Liver (tissue), 3 donors: ENCODE measurements around the gene ZBTB21.

Experiments used
- EGR1 ChIP-seq, 2 donors: IDR thresholded peaks; 2 replicates each; pipeline ENCODE4 v1.6.1; 2016 to 2018; ENCODE audit warnings: antibody characterized with exemption in 2 of 2, low read depth in 2 of 2
- GABPA ChIP-seq, 2 donors: IDR thresholded peaks in 1 of 2; conservative IDR thresholded peaks in 1 of 2; 2 replicates each; pipeline ENCODE4 v1.6.1; 2016; ENCODE audit warnings: antibody characterized with exemption in 2 of 2, mild to moderate bottlenecking in 1 of 2, moderate library complexity in 1 of 2
- RXRA ChIP-seq, 2 donors: IDR thresholded peaks; 2 replicates each; pipeline ENCODE4 v1.6.1; 2017 to 2018; ENCODE audit warnings: antibody characterized with exemption in 2 of 2, mild to moderate bottlenecking in 1 of 2
- YY1 ChIP-seq: IDR thresholded peaks from 2 replicates; pipeline ENCODE4 v1.6.1; 2016; ENCODE audit warnings: antibody characterized with exemption, mild to moderate bottlenecking
- TF ChIP-seq, protein P1 (sequence below): fragments of 150-350 bp; IDR thresholded peaks from 2 replicates; pipeline ENCODE4 v1.5.1; 2017; ENCODE audit warnings: improper control_type of control experiment, low read depth, low read length; ENCODE audit not compliant: missing input control
- TF ChIP-seq, protein P2 (sequence below): IDR thresholded peaks from 2 replicates; pipeline ENCODE4 v1.6.1; 2016; ENCODE audit warnings: antibody characterized with exemption
- donor health status: healthy.
- donor health status: healthy.

DNA sequence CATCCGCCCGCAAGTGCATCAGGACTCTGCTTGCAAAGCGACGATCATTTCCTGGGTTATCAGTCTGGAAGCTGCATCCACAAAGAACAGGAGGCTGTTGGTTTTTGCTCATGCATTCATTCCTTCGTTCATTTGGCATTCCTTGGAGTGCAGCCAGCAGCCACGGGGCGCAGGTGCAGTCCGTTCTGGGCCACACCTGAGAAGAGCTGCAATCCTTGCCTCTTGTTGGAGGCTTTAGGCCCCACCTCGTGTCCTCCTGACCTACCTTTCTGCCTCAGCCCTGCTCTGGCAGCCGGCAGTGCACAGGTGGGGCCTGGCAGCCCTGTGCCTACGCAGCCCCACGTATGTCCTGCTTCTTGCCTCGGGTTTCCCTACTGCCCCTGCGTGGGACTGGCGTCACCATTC, 36.7 kb downstream of the ZBTB21 start:
- TF ChIP-seq, protein P1, sequence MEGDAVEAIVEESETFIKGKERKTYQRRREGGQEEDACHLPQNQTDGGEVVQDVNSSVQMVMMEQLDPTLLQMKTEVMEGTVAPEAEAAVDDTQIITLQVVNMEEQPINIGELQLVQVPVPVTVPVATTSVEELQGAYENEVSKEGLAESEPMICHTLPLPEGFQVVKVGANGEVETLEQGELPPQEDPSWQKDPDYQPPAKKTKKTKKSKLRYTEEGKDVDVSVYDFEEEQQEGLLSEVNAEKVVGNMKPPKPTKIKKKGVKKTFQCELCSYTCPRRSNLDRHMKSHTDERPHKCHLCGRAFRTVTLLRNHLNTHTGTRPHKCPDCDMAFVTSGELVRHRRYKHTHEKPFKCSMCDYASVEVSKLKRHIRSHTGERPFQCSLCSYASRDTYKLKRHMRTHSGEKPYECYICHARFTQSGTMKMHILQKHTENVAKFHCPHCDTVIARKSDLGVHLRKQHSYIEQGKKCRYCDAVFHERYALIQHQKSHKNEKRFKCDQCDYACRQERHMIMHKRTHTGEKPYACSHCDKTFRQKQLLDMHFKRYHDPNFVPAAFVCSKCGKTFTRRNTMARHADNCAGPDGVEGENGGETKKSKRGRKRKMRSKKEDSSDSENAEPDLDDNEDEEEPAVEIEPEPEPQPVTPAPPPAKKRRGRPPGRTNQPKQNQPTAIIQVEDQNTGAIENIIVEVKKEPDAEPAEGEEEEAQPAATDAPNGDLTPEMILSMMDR: no peak
- TF ChIP-seq YY1 (no peak), GABPA (IDR thresholded peaks at IDR 0.05 in 1 of 2, conservative IDR thresholded peaks at IDR 0.05 in 1 of 2) (no peak), RXRA (IDR thresholded peaks at IDR 0.05) (no peak), EGR1 (IDR thresholded peaks at IDR 0.05; ENCODE audit: low read depth in 2 of 2) (no peak)
- TF ChIP-seq, protein P2, sequence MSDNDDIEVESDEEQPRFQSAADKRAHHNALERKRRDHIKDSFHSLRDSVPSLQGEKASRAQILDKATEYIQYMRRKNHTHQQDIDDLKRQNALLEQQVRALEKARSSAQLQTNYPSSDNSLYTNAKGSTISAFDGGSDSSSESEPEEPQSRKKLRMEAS: no peak
